ENCODE data around the gene ELMO1.

DNA sequence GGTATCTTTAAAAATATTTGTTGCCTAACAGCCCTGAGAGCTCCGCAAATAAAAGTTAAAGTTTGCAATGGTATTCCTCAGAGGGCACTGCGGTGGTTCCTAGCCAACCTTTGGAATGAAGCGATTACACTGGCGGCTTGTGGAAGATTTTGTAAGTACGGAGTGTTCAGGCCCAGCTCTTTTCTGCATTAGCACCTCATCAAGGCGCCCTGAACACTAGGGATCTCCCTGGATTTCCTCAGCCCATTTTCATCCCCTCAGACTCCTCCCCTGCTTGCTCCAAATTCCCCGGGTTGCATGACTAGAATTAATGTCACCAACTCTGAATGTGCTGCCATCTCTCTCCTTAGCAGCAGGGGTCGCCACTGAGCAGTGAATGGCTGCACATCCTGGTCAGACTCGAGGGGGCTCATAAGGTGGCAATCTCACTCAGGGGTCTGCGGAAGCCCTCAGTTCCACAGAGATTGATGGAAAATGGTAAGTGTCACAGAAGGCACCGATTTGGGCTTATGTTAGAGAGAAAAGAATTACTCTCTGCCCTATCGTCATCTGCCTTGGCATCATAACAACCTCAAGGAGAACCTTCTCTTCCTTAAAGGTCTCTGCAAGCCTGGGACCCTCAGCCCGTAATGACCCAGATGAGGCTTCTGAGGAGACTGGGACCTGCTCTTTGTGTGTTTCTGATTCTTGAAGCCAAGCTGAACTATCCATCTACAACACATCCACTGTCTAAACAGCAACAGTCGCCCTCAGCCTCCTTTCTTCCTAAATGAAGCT is 461.5 kb downstream of the ELMO1 start:
- peak; percentile 89 for TF ChIP-seq CTCF (CRISPR knock-in tag; IDR thresholded peaks at IDR 0.05)
- no peak for TF ChIP-seq DNMT3B (CRISPR knock-in tag; conservative IDR thresholded peaks at IDR 0.05)
- no peak for TF ChIP-seq NFIC (IDR thresholded peaks at IDR 0.05; ENCODE audit: low read length)
- no peak for TF ChIP-seq ETV6 (CRISPR knock-in tag; conservative IDR thresholded peaks at IDR 0.05)
- TF ChIP-seq HNRNPH1 (optimal IDR thresholded peaks at IDR 0.05; ENCODE audit: low read depth, low read length): no peak
- TF ChIP-seq, protein P1, sequence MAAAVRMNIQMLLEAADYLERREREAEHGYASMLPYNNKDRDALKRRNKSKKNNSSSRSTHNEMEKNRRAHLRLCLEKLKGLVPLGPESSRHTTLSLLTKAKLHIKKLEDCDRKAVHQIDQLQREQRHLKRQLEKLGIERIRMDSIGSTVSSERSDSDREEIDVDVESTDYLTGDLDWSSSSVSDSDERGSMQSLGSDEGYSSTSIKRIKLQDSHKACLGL (CRISPR knock-in tag; IDR thresholded peaks at IDR 0.05): no peak
- TF ChIP-seq KDM5A (IDR thresholded peaks at IDR 0.05; ENCODE audit: borderline replicate concordance, low read length): no peak
- TF ChIP-seq, protein P2, sequence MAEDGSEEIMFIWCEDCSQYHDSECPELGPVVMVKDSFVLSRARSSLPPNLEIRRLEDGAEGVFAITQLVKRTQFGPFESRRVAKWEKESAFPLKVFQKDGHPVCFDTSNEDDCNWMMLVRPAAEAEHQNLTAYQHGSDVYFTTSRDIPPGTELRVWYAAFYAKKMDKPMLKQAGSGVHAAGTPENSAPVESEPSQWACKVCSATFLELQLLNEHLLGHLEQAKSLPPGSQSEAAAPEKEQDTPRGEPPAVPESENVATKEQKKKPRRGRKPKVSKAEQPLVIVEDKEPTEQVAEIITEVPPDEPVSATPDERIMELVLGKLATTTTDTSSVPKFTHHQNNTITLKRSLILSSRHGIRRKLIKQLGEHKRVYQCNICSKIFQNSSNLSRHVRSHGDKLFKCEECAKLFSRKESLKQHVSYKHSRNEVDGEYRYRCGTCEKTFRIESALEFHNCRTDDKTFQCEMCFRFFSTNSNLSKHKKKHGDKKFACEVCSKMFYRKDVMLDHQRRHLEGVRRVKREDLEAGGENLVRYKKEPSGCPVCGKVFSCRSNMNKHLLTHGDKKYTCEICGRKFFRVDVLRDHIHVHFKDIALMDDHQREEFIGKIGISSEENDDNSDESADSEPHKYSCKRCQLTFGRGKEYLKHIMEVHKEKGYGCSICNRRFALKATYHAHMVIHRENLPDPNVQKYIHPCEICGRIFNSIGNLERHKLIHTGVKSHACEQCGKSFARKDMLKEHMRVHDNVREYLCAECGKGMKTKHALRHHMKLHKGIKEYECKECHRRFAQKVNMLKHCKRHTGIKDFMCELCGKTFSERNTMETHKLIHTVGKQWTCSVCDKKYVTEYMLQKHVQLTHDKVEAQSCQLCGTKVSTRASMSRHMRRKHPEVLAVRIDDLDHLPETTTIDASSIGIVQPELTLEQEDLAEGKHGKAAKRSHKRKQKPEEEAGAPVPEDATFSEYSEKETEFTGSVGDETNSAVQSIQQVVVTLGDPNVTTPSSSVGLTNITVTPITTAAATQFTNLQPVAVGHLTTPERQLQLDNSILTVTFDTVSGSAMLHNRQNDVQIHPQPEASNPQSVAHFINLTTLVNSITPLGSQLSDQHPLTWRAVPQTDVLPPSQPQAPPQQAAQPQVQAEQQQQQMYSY (CRISPR knock-in tag; IDR thresholded peaks at IDR 0.05): no peak
- TF ChIP-seq POLR2A (IDR thresholded peaks at IDR 0.05; ENCODE audit: insufficient read depth in 1 of 2, low read depth in 2 of 2, low read length in 2 of 2): no peak
- no peak for TF ChIP-seq DR1 (CRISPR knock-in tag; IDR thresholded peaks at IDR 0.05)
- TF ChIP-seq FOXA1 (IDR thresholded peaks at IDR 0.05): no peak
- TF ChIP-seq FOXA1 (CRISPR knock-in tag; IDR thresholded peaks at IDR 0.05): no peak
- TF ChIP-seq, protein P3, sequence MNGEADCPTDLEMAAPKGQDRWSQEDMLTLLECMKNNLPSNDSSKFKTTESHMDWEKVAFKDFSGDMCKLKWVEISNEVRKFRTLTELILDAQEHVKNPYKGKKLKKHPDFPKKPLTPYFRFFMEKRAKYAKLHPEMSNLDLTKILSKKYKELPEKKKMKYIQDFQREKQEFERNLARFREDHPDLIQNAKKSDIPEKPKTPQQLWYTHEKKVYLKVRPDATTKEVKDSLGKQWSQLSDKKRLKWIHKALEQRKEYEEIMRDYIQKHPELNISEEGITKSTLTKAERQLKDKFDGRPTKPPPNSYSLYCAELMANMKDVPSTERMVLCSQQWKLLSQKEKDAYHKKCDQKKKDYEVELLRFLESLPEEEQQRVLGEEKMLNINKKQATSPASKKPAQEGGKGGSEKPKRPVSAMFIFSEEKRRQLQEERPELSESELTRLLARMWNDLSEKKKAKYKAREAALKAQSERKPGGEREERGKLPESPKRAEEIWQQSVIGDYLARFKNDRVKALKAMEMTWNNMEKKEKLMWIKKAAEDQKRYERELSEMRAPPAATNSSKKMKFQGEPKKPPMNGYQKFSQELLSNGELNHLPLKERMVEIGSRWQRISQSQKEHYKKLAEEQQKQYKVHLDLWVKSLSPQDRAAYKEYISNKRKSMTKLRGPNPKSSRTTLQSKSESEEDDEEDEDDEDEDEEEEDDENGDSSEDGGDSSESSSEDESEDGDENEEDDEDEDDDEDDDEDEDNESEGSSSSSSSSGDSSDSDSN (CRISPR knock-in tag; IDR thresholded peaks at IDR 0.05): no peak

Measured in HepG2 (cell line).